GM13976 (cell line): ENCODE results near the gene GOLGB1.
"Not testable (repeated sequence)": the region's sequence is repeated elsewhere in the genome, so short reads cannot be mapped to it uniquely, and the experiment has no call there.

Experiments
- DNase-seq: peaks from one replicate; pipeline ENCODE4 v3.0.0; 2012; ENCODE audit warnings: low spot score
- CTCF ChIP-seq: IDR thresholded peaks from 2 replicates; pipeline ENCODE4 v1.5.1; 2012; ENCODE audit warnings: borderline replicate concordance, mild to moderate bottlenecking; ENCODE audit not compliant: insufficient read depth; ENCODE audit errors: extremely low read depth, missing control alignments, control extremely low read depth
- in situ Hi-C: fragments of 300-500 bp; cut with MboI; formaldehyde crosslinking; loops from one replicate; pipeline ENCODE4 v1.12.0; 2022; ENCODE audit warnings: low sequenced_read_pairs, mixed read lengths, inconsistent platforms; ENCODE audit not compliant: unreplicated experiment

The GOLGB1 gene

GRCh38 chr3:121752772-121753171 lies 3.2 kb upstream of the GOLGB1 start:
- DNase-seq: no peak
- no peak for TF ChIP-seq CTCF
- in situ Hi-C loops: no loop called here

GRCh38 chr3:121752261-121752660 lies 2.7 kb upstream of the GOLGB1 start:
- no peak for DNase-seq
- in situ Hi-C loops: no loop called here
- no peak for TF ChIP-seq CTCF

GRCh38 chr3:121750087-121750415 lies 510 bp upstream of the GOLGB1 start:
- no peak for DNase-seq
- in situ Hi-C loops: no loop called here
- TF ChIP-seq CTCF: no peak

GRCh38 chr3:121748680-121749275 lies 763 bp downstream of the GOLGB1 start:
- TF ChIP-seq CTCF: no peak
- in situ Hi-C loops: no loop called here
- no peak for DNase-seq

GRCh38 chr3:121747976-121748375 lies 1.6 kb downstream of the GOLGB1 start:
- in situ Hi-C loops: no loop called here
- no peak for DNase-seq
- TF ChIP-seq CTCF: no peak

- in situ Hi-C loops, DNase-seq: not testable (repeated sequence)
Measured at GRCh38 chr3:121743106-121743505, 6.4 kb downstream of the GOLGB1 start.

- TF ChIP-seq CTCF: no peak
- in situ Hi-C loops: no loop called here
- no peak for DNase-seq
Measured at GRCh38 chr3:121740896-121741295, 8.6 kb downstream of the GOLGB1 start.
